Right kidney (tissue), 1 donor: ENCODE measurements around the gene RRP1.

Experiments used
- DNase-seq: peaks from one replicate; pipeline ENCODE4 v3.0.0-alpha.2; 2016

The RRP1 gene

DNA sequence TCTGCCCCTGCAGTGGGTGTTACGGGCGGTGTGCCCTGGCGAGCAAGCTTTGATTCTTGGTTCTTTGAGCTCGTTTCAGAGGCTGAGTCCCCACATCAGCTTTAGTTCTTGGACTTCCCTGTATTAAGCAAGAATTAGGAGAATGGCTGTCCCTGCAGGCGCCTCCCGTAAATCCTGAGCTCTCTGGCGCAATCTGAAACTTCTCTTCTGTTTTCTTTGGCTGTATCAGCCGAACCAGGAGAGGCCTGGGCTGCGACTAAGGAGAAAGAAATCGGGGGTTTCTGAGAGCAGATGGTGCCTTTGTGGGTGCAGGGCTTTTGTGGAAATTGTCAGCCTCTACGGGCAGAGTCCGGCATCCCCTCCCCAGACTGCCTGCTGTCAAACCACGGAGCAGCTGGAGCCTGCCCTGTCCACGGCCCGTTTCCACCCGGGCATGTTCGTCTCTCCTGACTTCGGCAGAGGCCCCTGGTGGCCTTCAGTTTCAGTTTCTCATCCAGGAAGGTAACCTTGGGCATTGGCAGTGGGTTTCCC lies 31.2 kb upstream of the RRP1 start:
- peak; percentile 60 for DNase-seq

DNA sequence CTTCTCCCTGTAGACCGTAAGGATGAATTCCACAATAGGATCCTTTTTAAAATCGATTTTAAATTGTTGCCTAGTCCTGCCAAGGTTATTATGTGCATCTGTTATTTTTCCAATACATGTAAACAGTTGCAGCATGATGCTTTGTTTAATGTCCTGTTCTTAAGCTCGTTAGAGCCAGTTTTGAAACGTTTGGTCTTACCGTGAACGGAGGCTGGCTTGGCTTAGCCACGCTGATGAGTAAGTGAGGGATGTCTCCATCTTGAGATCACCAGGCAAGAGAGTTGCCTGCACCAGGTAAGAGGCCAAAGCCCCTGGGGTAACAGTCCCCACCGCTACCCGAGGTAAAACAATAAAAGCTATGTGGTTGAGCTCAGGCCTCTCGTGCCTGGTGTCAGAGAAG lies 30.6 kb upstream of the RRP1 start:
- no peak for DNase-seq

DNA sequence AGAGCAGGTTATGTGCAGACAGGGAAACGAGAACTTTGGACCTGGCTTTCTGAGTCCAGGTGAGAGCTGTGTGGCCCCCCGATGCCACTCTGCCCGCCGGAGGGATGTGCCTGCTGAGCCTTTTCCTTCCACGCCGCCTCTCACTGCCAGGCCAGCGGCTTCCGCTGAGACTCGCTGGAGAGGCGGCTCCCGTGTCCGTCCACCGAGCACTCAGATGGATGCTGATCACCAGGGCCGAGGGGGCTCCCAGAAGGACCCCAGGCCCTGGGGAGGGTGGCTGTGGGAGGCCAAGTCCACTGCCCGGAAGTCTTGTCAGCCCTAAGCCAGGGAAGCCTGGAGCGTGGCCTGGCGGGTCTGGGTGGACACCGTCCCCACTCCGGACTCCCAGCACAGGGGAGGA lies 29.7 kb upstream of the RRP1 start:
- DNase-seq = no peak

DNA sequence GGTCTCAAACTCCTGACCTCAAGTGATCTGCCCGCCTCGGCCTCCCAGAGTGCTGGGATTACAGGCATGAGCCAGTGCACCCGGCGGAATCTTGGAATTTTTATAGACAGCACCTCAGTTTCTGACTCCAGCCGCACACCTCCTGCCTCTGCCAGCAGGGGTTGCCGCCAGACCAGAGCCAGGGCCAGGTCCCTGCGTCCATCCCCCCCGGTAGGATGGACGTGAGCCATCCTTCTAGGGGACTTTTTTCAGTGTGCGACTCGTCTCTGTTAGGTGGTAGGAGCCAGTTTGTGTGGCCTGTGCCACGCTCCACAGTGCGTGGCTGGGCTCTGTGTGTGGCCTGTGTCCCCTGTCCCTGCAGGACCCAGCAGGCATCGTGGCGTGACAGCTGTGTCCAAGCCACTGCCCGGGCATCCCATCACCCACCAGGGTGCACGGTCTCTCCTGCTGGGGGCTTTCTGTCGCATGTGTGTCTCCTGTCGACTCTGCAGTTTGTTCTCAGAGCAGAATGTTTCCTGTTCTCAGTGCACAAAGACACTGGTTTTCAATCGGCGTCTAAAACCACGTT lies 28.9 kb upstream of the RRP1 start:
- DNase-seq = no peak

DNA sequence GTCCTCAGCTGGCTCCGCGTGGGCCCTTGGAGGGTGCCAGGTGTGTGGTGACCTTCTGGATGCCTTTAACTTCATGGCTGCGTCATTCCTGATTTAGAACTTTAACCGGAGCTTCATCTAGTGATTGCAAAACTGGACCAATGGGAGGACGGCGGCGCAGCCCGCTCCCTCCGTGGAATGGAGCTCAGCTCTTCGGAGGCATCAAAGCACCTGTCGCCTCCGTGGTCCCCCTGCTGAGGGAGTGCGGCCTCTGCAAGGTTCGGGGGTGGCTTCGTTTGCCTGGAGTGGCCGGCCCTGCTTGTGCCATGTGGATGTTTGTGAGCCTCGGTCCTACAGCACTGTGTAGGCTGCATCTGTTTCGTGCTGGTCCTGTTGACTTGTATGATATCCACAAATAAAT lies 27.5 kb upstream of the RRP1 start:
- DNase-seq = no peak

DNA sequence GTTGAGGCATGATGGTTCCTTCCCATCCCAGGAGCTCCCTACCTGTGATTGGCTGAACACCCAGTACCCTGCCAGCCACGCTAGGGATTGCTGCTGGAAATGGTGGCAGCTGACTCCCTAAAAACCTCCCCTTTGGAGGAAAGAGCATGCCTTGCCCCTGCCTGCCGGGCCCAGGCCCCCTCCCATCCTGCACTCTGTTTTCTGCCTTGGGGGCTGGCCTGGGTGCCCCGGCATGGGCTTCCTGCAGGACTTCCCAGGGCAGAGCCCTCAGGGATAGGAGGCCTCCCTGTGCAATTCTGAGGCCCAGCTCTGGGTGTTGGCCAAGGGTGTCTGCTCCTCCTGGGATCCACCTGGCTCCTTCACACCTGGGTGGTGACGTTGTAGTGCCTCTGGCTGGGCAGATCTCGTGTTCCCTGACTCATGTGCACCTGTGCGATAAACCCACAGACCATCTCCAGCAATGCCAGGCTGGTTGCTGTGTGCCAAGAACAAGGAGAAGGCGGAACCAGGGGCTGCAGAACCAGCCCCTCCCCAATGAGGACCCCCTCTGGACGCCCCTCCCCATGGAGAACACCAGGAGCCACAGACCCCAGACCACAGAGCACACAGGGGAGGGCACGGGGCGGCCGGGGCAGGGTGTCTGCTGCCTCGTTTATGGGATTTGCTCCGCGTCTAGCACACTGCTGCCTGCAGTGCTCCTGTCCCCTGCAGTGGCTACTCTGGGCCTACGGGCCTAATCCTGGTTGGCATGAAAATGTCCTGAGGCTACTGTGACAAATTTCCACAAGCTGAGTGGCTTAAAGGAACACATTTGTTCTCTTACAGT lies 26.9 kb upstream of the RRP1 start:
- DNase-seq = no peak

DNA sequence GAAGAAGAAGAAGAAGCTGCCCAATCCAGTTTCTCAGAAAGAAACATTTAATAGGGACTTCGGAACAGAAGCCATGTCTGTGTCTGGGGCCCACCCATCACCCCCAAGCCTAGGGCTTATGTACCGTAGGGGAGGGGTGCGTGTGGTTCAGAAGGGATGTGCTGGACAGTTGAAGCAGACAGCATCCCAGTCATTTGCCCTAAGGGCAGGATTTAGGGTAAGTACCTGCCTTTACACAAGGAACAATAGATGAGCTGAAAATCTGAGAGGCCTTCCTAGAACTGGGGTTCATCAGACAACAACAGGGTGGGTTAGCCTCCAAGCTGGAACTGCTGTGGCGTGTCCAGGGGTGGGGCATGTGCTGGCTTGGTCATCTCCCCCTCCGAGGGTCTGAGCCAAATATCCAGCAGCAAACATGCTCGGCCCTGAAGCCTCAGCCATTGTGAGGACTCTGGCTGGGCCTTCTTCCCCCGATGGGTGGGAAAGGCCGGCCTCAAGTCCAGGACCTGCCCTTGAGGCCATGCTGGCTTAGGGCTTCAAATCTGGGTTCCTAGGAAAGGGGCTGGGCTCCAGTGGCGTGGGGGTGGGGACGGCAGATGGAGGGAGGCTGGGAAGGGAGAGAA lies 25.4 kb upstream of the RRP1 start:
- DNase-seq = no peak

DNA sequence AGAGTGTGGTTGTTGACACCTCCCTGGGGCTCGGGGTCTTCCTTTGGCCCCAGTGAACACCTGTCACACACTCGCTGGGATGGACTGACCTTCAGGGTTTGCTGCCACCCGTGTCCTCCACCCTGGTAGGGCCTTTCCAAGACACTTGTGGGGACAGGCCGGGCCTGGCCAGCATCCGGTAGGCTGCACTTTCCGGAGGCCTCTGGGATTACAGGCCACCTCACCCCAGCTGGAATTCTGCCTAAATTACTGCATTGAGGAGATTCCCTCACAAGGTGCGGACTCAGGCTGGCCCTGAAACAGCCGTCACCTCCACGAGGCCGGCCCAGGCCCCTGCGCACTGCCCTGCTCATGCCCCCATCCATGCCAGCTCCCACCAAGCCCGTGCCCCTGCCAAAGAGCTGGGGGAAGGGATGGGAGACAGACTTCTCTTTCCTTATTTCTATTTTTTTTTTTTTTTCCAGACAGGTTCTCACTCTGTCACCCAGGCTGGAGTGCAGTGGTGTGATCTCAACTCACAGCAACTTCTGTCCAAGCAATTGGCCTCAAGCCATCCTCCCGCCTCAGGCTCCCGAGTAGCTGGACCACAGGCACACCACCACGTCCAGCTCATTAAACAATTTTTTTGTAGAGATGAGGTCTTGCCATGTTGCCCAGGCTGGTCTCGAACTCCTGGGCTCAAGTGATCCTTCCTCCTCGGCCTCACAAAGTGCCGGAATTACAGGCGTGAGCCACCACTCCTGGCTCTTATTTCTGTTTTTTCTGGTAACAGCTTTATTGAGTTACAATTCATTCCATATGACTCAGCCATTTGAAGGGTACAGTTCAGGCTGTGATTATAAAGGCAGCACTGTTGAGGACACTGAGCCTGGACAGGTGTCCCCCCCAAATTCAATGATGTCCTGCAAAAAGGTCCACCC lies 24.5 kb upstream of the RRP1 start:
- DNase-seq = no peak

DNA sequence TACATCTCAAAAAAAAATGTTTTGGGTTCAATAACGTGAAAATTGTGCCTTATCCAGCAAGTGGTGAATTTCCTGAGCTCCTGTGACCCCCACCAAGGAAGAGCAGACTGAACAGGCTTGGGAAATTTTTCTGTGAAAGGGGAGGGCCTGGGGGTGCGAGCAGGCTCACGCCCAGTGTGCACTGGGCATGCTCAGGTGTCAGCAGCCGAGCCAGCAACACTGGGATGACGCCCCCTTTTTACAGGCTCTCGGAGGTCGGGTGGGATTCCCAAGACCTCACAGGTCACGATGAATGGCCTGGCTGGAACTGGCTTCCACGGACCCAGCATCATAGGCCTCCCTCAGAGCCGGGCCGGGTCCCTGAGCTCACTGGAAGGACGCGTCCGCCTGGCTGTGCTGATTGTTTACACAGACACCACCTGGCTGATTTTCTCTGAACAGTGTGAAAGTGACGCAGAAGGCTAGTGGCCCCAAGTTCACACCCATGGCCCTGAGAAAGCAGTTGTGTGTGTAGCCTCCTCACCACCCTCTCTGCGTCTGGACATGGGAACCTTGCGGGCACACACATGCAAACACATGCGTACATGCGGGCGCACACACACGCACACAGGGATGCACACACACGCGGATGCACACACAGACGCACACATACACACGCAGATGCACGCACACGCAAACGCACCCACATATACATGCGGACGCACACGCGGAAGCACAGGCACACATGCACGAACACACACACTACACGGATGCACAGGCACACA lies 22.5 kb upstream of the RRP1 start:
- DNase-seq = no peak

DNA sequence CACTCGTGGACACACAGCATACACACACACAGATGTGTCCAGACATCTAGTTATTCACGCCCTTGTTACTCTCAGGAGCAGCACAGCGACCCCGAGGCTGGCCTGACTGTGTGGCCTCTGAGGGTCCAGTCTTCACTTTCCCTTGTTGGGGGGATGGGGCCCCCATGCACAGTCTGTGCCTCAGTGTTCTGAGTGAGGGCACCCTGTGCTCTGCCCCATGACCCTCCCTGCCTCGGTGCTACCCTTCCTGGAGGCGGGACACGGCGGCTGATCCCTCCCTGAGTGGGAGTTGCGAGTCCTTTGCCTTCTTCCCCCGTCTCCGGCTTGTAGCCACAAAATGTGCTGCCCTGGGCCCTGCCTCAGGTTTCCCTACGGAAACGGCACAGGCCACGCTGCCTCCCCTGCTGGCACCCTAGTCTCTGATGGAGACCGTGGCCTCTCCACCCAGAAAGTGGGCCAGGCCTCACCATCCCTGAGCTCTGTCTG lies 21.8 kb upstream of the RRP1 start:
- no peak for DNase-seq

DNA sequence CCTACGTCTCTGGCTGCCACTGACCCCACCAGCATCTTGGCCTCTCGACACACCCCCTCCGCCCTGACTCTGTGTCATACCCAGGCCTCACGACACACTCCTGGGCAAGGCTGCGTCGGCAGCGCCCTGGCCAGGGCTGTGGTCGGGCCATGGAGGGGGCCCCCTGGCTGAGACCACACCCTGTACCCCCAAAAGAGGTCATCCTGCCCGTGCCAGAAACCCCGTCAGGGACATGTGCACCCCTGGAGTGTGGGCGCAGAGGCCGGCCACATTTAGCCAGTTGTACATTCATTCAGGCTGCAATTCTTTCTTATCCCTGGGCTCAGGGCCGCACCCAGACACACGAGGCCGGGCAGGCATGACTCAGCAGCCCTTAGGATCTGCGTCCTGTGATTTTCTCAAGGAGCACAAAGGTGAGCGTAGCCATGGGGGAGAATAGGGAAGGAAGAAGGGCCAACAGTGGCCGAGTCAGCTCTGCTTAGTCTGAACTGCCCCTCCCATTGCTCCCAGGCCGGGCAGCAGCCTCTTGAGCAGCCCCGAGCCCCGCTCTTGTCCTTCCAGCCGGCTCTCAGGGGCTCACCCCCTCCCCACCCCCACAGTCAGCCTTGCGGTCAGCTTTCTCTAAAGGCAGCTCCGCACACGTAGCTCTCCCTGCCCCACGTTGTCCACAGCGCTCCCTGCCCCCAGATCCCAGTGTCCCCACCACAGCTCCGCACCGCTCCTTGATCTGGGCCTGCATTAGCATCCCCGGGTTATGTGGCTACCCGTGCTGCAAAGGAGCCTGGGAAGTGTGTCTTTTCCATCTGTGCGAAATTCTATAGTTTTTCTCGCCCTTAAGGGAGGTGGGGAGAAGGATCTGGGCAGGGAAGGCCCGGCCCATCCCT lies 21.2 kb upstream of the RRP1 start:
- no peak for DNase-seq

DNA sequence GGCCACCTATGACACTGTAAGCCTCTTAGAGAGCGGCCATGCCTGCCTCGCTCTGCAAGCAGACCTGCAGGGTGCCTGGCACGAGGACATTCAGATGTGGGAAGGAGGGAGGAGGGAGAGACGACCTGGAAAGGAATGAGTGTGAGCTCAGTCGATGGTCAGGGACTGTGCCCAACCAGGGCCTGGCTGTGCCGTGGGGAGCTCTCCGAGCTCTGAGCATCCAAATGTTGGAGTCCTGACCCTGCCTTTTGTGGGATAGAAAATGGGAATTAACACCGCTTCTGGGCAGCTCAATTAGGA lies 20.6 kb upstream of the RRP1 start:
- no peak for DNase-seq

DNA sequence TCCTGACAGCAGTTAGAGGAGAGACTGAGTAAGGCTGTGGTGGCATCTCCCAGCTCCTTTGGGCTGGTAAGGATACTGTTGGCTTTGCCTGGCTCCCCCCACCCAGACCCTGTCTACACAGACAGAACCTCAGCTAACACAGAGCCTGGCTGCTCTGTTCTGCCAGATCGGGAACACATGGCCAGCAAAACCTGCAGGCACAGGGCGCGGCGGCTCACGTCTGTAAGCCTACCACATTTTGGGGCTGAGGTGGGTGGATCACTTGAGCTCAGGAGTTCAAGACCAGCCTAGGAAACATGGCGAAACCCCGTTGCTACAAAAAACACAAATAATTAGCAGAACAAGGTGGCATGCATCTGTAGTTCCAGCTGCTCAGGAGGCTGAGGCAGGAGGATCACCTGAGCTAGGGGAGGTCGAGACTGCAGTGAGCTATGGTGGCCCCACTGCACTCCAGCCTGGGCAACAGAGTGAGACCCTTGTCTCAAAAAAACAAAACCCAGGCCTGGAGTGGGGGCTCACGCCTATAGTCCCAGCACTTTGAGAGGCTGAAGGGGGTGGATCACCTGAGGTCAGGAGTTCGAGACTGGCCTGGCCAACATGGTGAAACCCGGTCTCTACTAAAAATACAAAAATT lies 19.9 kb upstream of the RRP1 start:
- no peak for DNase-seq

DNA sequence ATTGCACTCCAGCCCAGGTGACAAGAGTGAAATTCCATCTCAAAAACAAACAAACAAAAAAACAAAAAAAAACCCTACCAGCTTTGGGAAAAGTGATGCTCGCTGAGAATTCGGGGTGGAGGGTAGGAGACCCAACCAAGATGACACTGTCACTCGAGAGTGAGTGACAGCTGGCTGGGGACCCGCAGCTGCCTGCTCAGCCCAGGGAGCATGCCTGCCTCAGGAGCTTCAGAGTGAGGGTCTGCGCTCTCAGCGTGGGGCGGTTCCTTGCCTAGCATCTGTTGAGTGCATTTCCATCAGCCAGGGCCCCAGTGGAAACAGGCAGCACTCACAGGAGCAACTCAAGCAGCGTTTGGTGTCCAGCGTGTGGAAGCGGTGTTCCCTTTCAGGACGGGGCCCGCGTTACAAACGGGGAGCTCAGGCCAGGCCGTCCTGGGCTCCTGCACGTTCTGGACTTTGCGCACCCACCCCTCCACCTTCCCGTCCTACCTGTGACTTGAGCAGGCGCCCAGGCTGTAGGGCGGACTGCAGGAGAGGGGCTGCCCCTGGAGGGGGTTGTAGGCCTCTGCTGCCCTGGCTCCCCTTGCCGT lies 19.2 kb upstream of the RRP1 start:
- no peak for DNase-seq

DNA sequence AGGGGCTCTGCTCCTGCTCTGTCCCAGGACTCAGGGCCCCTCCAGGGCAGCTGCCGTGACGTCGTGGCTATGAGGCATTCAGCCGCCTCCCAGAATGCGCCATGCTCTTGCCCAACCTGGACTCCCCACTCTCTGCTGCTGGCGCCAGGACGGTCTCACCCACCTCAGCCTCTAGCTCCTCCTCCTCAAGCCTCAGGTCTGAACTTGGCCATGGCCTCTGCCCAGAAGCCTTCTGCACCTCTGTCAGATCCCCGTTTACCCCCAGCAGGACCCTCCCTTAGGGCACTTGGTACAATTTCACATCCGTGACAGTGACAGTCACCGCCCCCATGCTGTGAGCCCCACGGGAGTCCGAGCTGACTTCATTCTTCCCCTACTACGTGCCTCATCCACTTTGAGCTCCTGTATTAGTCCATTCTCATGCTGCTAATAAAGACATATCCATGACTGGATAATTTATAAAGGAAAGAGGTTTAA lies 18.1 kb upstream of the RRP1 start:
- no peak for DNase-seq

DNA sequence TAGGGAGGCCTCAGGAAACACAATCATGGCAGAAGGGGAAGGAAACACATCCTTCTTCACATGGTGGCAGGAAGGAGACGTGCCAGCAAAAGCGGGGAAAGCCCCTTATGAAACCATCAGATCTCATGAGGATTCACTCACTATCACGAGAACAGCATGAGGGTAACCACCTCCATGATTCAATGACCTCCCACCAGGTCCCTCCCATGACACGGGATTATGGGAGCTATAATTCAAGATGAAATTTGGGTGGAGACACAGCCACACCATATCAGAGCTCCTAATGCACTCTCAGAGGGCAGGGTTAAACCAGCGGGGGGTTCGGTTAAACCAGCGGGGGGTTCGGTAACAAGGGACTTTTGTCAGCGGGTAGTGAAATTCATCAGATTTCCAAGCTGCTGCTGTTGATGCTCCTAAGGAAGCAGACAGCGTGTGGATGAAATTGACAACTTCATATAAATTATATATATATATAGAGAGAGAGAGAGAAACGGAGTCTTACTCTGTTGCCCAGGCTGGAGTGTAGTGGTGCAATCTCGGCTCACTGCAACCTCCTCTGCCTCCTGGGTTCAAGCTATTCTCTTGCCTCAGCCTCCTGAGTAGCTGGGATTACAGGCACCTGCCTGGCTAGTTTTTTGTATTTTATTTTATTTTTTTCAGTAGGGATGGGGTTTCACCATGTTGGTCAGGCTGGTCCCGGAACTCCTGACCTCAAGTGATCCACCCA lies 17.5 kb upstream of the RRP1 start:
- no peak for DNase-seq

DNA sequence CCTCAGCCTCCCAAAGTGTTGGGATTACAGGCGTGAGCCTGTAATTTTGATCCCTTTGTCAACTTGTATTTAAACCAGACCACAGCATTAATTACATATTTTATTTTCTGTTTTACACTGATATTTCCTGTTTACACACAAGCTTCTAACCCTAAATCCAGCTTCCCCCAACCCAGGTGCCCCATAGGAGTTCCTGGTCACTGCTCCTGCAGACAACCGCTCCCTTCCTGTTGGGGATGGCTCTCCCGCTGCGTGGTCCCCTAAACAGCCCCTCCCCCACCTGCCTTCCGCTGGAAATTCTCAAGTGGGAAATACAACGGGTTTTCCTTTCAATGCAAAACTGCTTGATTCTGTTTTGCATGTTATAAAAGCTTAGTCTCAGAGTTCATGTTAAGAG lies 17.0 kb upstream of the RRP1 start:
- DNase-seq = no peak

DNA sequence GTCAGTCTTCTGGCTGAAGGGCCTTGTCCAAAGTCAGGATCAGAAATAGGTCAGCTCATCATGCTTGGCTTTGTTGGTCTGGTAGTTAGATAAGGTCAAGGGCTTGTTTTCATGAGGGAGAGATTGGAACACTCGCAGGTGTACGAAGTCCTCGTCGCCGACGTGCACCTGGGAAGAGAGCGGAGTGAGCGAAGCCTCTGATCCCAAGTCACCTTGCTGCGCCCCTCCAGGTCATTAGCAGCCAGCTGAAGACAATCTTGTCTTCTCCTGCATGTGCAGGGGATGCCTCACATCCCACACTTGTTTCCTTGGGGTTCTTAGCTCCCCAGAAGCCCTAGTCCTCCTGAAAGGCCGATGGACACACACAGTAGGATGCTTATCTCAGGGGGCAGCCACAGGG lies 15.2 kb upstream of the RRP1 start:
- no peak for DNase-seq

DNA sequence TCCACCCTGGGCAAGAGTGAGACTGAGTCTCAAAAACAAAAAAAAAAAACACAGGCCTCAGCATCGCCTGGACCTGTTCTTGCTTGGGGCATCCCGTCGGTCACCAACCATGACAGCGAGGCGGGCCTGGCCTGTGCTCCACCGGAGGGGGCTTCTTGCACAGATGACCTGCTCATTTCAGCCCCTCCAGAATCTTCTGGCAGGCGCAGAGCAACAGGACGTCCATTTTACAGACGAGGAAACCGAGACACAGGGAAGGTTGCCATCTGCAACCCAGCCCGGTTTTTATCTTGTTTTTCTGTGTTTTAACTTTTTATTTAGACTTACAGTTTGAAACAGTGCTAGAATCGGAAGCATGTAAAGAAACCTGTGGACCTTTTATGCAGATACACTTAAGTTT lies 14.2 kb upstream of the RRP1 start:
- DNase-seq = no peak
